Pons (tissue), 1 donor: ENCODE measurements around the gene VWA5B2.
A peak's percentile ranks its signal among the peaks of the same experiment; 100 is the strongest.
"Not testable (repeated sequence)": the region's sequence is repeated elsewhere in the genome, so short reads cannot be mapped to it uniquely, and the experiment has no call there.

ENCODE experiments used
- DNase-seq: peaks from one replicate; pipeline ENCODE4 v3.0.0-alpha.2; 2016; ENCODE audit warnings: low spot score

The VWA5B2 gene

GRCh38 chr3:184242297-184242685 is 12.9 kb downstream of the VWA5B2 start:
- no peak for DNase-seq

DNA sequence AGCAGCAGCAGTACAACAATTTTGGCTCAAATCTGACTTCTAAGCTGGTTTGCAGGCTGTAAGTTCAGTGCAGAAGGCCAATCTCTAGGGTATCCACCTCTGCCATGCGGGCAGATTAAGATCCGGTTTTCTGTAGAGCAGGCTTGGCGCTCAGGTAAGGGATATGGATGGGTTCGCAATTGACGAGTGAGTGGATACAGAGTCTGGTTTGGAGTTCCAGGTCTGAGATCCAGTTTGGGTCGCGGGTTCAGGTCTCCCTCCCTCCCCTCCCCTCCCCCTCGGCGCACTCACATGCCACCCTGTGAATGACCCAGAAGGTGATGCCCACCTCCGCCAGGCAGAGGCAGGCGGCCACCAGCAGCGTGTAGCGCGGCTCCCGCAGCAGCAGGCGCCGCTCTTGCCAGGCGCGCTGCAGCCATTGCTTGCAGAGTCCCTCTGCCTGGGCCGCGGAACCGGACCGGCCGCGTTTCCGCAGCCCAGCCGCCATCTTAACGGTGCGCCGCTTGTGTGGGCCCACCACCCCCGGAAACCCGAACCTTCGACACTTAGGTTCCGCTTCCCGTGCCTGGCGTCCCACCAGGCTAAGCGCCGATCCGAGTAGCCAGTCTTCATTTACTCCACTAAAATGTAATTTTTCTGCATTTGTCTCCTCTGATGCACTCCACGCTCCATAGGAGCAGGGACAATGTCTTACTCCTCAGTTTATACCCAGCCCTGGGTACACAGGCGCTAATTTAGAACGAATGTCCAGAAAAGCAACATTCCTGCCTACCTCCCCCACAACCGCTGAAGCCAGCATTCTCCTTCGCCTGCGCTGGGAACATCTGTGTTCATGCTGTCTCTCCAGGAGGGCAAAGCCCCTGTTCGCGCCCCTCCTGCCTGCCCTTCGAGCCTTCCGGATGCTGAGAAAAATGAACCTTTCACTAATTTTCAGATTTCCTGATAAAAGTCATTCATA is 19.3 kb downstream of the VWA5B2 start, which contains the start of gene ALG3:
TSS of gene ALG3 (minus strand) at position 509 of the 958 bp plus-strand sequence. CDS start at position 487, 22 bp downstream.
- DNase-seq, result peak; percentile 61

GRCh38 chr3:184249412-184250166 is 20.2 kb downstream of the VWA5B2 start, which contains the start of gene EEF1AKMT4:
TSS of gene EEF1AKMT4 (plus strand) at chr3:184249672. CDS start at chr3:184249695, 23 bp downstream.
- peak; percentile 93 for DNase-seq

DNA sequence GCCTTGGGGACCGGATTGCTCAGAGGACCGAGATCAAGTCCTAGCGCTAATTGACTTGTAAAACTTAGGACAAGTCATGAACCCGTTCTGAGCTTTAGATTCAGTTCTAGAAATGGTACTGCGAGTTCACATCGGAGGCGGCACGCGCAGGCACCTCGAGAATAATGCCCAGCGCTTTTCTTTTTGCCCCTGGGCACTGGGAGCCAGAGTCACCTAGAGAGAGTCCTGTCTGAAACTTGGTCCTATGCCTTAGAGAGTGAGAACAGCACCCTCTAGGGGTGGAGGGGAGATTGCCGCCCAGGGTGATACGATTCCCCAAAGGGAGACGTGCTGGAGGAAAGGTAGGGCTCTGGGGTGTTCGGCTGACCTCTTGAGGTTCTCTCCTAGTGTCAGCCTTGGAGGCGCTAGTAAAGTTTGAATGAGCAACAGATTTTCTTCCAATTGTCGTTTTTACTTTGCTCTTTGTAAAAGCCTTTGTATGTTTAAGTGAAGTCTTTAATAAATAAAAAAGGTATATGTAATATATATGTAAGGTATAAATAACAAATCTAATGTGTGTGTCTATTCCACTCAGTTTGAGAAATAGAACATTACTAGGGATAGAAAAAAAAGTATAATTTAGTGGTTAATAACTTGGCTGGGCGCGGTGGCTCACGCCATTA is 20.9 kb downstream of the VWA5B2 start:
- DNase-seq, result peak; percentile 93

DNA sequence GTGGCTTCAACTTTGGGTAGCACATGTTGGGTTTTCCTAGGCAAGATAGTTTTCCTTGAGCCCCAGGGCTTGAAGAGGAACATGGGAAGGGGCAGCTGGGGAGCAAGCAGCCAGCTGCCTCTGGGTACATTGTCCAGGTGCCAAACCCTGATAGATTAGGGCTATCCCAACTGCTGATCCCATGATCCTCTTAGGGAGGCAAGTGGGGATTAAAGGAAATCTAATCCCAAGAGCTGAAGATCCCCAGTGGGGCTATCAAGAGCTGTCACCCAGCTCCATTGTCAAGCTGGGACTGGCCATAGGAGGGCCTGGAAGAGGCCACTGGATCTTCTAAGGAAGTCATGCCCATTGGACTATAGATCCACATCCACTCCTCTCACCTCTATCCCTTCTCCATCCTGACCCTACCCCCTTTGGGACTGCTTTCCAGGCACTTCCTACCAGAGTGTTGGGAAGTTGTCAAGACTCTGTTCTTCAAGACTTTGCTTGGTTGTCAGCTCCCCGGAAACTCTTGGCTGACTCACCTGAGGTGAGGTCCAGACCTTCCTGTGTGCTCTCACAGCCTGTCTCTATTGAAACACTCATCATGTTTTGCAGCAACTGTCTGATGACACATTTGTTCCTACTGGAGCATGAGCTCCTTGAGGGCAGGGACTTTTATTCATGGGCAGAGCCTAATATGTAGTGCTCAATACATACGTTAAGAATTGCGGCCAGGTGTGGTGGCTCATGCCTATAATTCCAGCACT is 26.1 kb downstream of the VWA5B2 start:
- DNase-seq, result no peak

DNA sequence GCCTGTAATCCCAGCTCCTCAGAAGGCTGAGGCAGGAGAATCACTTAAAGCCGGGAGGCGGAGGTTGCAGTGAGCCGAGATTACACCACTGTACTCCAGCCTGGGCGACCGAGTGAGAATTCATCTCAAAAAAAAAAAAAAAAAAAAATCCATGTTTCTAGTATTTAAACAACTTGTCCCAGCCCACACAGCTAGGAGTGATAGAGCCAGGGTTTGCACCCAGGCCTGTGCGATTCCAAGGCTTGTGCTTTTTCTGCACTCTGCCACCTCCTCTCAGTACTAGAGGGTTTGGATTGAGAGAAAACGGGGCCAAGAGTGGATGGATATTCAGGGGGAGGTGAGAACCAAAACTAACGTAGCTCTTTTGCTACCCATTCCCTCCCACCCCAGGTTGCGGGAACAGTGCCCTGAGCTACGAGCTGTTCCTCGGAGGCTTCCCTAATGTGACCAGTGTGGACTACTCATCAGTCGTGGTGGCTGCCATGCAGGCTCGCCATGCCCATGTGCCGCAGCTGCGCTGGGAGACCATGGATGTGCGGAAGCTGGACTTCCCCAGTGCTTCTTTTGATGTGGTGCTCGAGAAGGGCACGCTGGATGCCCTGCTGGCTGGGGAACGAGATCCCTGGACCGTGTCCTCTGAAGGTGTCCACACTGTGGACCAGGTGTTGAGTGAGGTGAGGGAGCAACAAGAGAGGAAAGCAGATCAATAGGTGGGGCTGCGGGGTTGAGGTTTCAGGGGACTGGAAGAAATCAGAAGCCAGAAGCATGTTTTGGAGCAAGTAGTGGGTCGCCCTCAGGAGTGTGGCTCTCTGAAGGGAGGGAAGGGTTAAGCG is 27.9 kb downstream of the VWA5B2 start:
- DNase-seq, result no peak

DNA sequence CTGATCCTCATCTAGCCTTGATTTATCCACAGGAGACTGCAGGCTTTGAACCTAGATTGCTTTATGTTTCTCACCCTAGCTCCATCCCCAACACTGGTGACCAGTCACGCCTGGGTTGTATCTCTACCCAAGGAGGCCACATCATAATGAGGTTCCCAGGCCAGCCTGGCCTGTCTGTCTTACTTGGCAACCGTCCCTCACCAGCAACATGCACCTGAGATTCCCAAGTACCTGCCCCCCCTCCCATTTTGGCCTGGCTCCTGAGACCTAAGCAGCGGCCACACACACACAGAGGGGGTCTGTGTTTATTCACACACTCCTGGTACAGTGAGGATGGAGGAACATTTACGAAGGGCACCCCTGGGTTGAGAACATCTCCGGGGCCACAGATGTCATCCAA is 29.5 kb downstream of the VWA5B2 start:
- DNase-seq, result no peak

GRCh38 chr3:184259396-184259877 is 30.1 kb downstream of the VWA5B2 start:
- no peak for DNase-seq

DNA sequence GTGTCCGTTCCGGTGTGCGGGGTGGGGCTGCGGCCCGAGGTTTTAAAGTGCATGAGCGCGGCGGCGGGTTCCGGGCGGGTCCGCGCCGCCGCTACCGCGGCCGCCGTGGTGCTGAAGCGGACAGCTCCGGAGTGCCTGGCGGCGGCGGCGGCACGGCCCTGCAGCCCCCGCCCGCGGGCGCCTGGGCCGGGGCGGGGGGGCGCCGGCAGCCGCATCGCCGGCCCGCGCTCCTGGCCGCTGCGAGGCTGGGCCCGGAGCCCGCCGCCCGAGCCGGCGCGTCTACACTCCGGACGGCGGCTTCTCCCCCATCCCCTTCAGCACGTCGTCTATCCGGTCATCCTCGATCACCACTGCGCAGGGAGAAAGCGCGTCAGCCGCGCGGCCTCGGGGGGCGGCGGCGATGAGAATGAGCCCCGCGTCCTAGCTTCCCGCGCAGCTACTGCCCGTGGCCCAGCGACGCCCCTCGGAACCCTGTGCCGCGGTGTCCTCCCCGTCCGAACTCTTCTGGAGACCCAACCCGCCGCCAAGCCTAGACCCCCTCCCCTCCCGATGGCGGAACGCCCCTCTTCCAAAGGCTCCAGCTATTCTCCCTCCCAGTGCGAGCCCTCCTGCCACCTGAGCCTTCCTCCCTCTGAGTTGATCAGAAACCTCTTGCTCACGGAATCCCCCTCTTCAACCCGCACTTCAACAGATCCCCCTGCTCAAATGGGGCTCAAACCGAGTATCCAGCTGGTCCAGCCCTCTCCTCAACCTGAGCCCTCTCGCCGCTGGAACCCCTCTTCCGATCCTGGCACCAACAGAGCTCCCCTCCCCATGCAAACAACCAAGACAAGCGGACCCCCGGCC is 30.7 kb downstream of the VWA5B2 start:
- no peak for DNase-seq

- no peak for DNase-seq
Observed at GRCh38 chr3:184260724-184261269, 31.4 kb downstream of the VWA5B2 start.

DNA sequence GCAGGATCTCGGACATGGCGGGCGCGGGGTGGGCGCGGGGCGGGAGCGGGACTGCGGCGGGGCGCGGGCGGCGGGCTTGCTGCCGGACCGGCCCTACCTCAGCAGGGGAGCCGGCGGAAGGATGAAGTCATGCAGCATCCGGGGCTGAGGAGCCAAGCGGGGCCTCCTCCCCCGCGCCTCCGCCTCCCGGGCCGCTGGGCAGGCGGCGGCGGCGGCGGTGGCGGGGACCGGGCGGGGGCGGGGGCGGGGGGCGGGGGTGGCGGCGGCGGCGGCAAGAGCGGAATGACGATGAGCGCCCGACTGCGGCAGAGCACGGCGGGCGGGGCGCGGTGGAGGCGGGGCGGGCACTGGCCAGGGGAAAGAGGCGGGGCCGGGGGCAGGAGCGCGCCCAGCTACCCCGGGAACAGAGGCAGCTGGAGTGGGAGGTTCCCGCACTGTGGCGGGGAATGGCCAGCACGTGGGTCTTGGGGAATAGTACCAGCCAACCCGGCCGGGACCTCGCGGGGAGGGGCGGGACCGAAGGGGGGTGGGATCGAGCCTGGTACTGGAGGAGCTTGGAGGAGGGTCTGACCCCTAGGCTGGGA is 32.0 kb downstream of the VWA5B2 start, which contains the start of gene CAMK2N2:
TSS of gene CAMK2N2 (minus strand) at position 284 of the 584 bp plus-strand sequence. CDS start at position 16, 268 bp downstream.
- DNase-seq, result peak; percentile 22

- DNase-seq, result no peak
Observed at GRCh38 chr3:184261854-184262763, 32.7 kb downstream of the VWA5B2 start.

- no peak for DNase-seq
Observed at GRCh38 chr3:184262764-184263179, 33.4 kb downstream of the VWA5B2 start.

GRCh38 chr3:184267249-184267648 is 37.9 kb downstream of the VWA5B2 start:
- DNase-seq, result not testable (repeated sequence)

DNA sequence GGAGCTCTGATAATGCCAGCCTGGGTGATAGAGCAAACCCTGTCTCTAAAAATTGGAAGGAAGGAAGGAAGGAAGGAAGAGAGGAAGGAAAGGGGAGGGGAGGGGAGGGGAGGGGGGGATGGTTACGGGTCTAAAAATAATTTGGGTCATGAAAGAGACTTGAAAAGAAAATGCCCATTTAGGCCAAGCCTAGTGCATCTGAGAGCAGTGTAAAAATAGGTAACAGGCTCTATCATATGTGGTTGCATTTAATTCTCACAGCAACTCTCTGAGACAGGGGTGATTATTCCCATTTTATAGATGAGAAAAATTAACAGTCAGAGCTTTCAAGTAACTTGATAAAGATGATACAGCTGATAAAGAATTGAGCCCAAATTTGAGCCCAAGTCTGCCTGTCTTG is 42.9 kb downstream of the VWA5B2 start:
- no peak for DNase-seq

GRCh38 chr3:184275381-184275701 is 46.0 kb downstream of the VWA5B2 start:
- DNase-seq, result no peak
